ENCODE data around the gene MTLN. TPM values are rescaled to one million over a fixed set of nuclear protein-coding genes. Genes with fewer than 3 reads are reported as not detected.

Gene MTLN
- total and polyA plus RNA-seq, 2 of the 13 experiments (the other 11 are each of a cell fraction or from before 2014, with no cell fraction given) = 37.1 to 50.4 TPM

GRCh38 chr2:110215566-110216158, 3.3 kb upstream of the MTLN start:
- H3K36me3 ChIP-seq (replicated peaks in 1 of 2; ENCODE audit: control insufficient read depth in 1 of 2, insufficient read depth in 2 of 2, low read length in 2 of 2) = no peaks in the 10 kb centered on the region; a peak in 1 of 5 replicates
- no peak for FAIRE-seq
- CTCF ChIA-PET (ENCODE audit: low intra/inter-chr PET ratio, low total read pairs) = no interaction called here
- no peak overlapping the region for H3K4me3 ChIP-seq (replicated peaks in 1 of 3; ENCODE audit: insufficient read depth in 1 of 3, low read depth in 2 of 3, low read length in 3 of 3)
- H3K4me1 ChIP-seq (ENCODE audit: insufficient read depth, low read length) = peaks cover 6% of the 10 kb centered on the region
- H2AFZ ChIP-seq (ENCODE audit: low read length) = no peak overlapping the region
- no TSS peak for BruUV-seq (replicated peaks)
- TF ChIP-seq PBX3 (CRISPR knock-in tag; IDR thresholded peaks at IDR 0.05; ENCODE audit: borderline replicate concordance) = no peak
- TF ChIP-seq XRCC5 (optimal IDR thresholded peaks at IDR 0.05; ENCODE audit: low read length) = no peak
- TF ChIP-seq NKX3-1 (CRISPR knock-in tag; IDR thresholded peaks at IDR 0.05) = no peak
- no peak for TF ChIP-seq PLSCR1 (CRISPR knock-in tag; IDR thresholded peaks at IDR 0.05; ENCODE audit: borderline replicate concordance)
- TF ChIP-seq DNMT3B (CRISPR knock-in tag; conservative IDR thresholded peaks at IDR 0.05) = no peak
- TF ChIP-seq TAF15 (IDR thresholded peaks at IDR 0.05; ENCODE audit: low read depth, low read length, poor library complexity, severe bottlenecking) = no peak
- no peak for TF ChIP-seq HDAC2 (CRISPR knock-in tag; IDR thresholded peaks at IDR 0.05)
- no peak for TF ChIP-seq ZBTB1 (CRISPR knock-in tag; IDR thresholded peaks at IDR 0.05; ENCODE audit: borderline replicate concordance)
- no peak for TF ChIP-seq ZNF337 (CRISPR knock-in tag; IDR thresholded peaks at IDR 0.05; ENCODE audit: borderline replicate concordance, low read depth)
- intact Hi-C loops (cut with micrococcal nuclease; ENCODE audit: unreplicated experiment) = no loop called here
- 21% methylated on average over 4 of the region's 4 CpGs for WGBS (ENCODE audit: low lambda C conversion rate)
- in situ Hi-C loops (cut with HindIII; ENCODE audit: extremely low pct_ligation_motif_present, low pct_unique_long_range_greater_than_20kb) = no loop called here
- H3K79me2 ChIP-seq (ENCODE audit: insufficient read depth, low read length) = peaks cover 6% of the 10 kb centered on the region
- H4K20me1 ChIP-seq (ENCODE audit: insufficient read depth, low read length) = no peaks in the 10 kb centered on the region
- ATAC-seq = no peak
- no peak overlapping the region for H3K4me2 ChIP-seq (ENCODE audit: low read depth, low read length)
- no peak overlapping the region for H3K27ac ChIP-seq (ENCODE audit: extremely low read length, insufficient read depth, low read length)
- no peak overlapping the region for H3K9ac ChIP-seq (ENCODE audit: insufficient read depth, low read depth, low read length)
- DNase-seq (ENCODE audit: low spot score) = no peak
- H3K27me3 ChIP-seq (ENCODE audit: control insufficient read depth in 1 of 2, insufficient read depth in 2 of 2, low read length in 2 of 2) = peaks cover 0 to 25% of the 10 kb centered on the region in 2 experiments; a peak in 3 of 5 replicates
- peaks cover 12% of the 10 kb centered on the region; the same call in 1 of the 2 replicates for H3K9me3 ChIP-seq (ENCODE audit: low read length)
- POLR2A ChIA-PET = no interaction called here

Data from HepG2 (cell line).